Measurements from ENCODE around the gene PPCDC.

Gene PPCDC

GRCh38 chr15:75030023-75030413, 6.6 kb downstream of the PPCDC start:
- no peak overlapping the region for H3K4me3 ChIP-seq (ENCODE audit: low read depth, low read length)
- DNase-seq (ENCODE audit: low read depth) = no peak
- TF ChIP-seq CTCF (conservative IDR thresholded peaks at IDR 0.05; ENCODE audit: low read depth, low read length) = no peak

- no peak for DNase-seq (ENCODE audit: low read depth)
- TF ChIP-seq CTCF (conservative IDR thresholded peaks at IDR 0.05; ENCODE audit: low read depth, low read length) = no peak
- no peak overlapping the region for H3K4me3 ChIP-seq (ENCODE audit: low read depth, low read length)
These were observed 7.0 kb downstream of the PPCDC start for GRCh38 chr15:75030424-75030823.

GRCh38 chr15:75031848-75032247, 8.5 kb downstream of the PPCDC start:
- peak; percentile 24 for DNase-seq (ENCODE audit: low read depth)
- no peak overlapping the region for H3K4me3 ChIP-seq (ENCODE audit: low read depth, low read length)
- no peak for TF ChIP-seq CTCF (conservative IDR thresholded peaks at IDR 0.05; ENCODE audit: low read depth, low read length)

GRCh38 chr15:75032395-75032794, 9.0 kb downstream of the PPCDC start:
- H3K4me3 ChIP-seq (ENCODE audit: low read depth, low read length) = no peak overlapping the region

GRCh38 chr15:75033809-75034208, 10.4 kb downstream of the PPCDC start:
- no peak for DNase-seq (ENCODE audit: low read depth)
- TF ChIP-seq CTCF (conservative IDR thresholded peaks at IDR 0.05; ENCODE audit: low read depth, low read length) = no peak
- H3K4me3 ChIP-seq (ENCODE audit: low read depth, low read length) = no peak overlapping the region

More at GRCh38 chr15:75032395-75032794, 9.0 kb downstream of the PPCDC start:
- no peak for DNase-seq (ENCODE audit: low read depth)
- TF ChIP-seq CTCF (conservative IDR thresholded peaks at IDR 0.05; ENCODE audit: low read depth, low read length) = no peak

GRCh38 chr15:75034615-75035014, 11.2 kb downstream of the PPCDC start:
- DNase-seq (ENCODE audit: low read depth) = no peak
- H3K4me3 ChIP-seq (ENCODE audit: low read depth, low read length) = no peak overlapping the region
- no peak for TF ChIP-seq CTCF (conservative IDR thresholded peaks at IDR 0.05; ENCODE audit: low read depth, low read length)

- no peak overlapping the region for H3K4me3 ChIP-seq (ENCODE audit: low read depth, low read length)
- no peak for TF ChIP-seq CTCF (conservative IDR thresholded peaks at IDR 0.05; ENCODE audit: low read depth, low read length)
- DNase-seq (ENCODE audit: low read depth) = peak; percentile 49
These were observed 12.8 kb downstream of the PPCDC start for GRCh38 chr15:75036212-75036616.

Data from choroid plexus epithelial cell (primary cell).